NCI-H2107 treated with DMSO at 0.1 percent for 48 hours (cell line): ENCODE measurements around the gene ALDH1L1.
A peak's percentile ranks its signal among the peaks of the same experiment; 100 is the strongest.
"Not testable (repeated sequence)": the region's sequence is repeated elsewhere in the genome, so short reads cannot be mapped to it uniquely, and the experiment has no call there.

Experiments
- DNase-seq: peaks from one replicate; lab custom pipeline; 2025; ENCODE audit not compliant: unreplicated experiment; lab: John Stamatoyannopoulos, UW

The ALDH1L1 gene

DNA sequence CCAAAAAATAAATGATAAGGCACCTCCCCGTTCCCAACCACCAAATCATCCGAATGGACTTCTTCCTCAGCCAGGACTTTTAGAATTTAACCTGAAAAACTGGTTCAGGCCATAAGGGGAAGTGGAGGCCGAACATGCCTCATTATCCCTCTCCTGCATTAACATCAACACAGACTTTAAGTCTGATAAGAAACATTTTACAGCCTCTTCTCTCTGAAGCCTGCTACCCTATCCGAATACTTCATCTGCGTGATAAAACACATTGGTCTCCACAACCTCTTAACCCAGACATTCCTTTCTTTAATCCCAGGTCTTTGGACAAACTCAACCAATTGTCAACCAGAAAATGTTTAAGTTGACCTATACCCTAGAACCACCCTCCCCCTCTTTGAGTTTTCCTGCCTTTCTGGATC is 95.6 kb downstream of the ALDH1L1 start:
- no peak for DNase-seq

DNA sequence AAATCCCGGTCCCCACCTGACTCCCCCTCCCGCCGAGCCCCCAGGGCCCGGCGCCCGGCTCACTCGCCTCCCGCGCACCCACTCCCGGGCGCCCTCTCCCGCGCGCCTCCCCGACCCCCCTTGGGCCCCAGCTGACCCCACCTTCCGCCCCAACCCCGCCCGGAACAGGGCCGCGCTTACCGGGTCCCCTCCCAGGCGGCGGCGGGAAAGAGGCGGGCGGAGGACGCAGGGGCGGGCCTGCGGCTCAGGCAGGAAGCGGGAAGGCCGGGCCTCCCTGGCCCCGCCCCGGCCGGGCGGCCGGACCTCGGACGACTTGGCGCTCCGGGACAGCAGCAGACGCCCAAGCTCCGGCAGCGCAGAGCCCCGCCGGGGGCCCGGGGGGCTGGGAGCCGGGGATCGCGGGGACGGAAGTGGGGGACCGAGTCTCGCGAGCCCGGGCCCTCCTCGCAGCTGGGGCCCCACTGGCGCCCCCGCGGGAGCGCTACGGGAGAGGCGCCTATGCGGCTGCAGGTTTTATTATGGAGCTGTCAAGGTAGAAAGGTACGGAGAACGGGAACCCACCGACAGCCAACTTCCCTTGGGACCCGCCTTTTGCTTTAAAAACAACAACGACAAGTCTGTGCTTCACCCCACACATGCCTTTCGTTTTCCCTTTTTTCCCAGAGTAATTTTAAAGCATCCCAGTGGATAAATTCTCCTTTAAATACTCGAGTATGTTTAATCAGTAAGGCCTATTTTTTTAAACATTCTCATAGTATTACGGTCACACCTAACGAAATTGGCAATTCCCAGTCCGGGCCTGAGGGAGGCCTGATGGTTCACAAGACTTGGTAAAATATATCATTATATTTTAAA is 96.2 kb downstream of the ALDH1L1 start, which contains the start of gene SLC41A3:
Gene SLC41A3, minus strand, starts transcription at position 212 of the 855 bp plus-strand sequence. CDS start 15,905 bp downstream, outside the sequence.
- DNase-seq = peak; percentile 67

DNA sequence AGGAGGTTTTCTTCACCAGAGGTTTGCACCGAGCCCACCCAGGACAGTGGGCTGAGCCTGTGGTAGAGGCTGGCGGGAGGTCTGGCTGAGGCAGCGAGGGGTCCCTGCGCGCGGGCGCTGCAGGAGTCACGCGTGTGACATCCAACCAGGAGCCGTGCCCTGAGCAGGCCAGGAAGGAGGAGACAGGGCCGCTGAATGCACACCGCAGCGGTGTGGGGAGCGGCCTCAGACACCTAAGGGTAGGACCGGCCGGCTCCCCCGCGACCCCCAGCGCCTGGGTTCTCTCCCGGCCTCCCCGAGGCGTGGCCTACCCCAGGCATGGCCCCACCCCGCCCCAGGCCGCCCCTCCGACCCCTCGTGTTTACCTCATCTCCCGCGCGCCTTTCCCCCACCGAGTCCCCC is 96.9 kb downstream of the ALDH1L1 start:
- DNase-seq = no peak

DNA sequence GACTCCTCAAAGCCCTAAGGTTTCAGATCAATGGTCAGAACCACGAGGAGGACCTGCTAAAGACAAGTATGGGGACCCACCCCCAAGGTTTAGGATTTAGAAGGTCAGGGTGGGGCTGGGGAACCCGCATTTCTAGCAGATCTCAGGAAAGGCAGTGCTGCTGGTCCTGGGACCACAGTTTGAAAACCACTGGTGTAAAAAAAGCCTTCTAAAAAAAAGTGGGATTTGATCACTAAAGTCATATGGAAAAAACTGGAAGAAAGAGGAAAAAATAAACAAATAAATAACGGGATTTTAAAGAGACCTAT is 97.3 kb downstream of the ALDH1L1 start:
- DNase-seq = no peak

DNA sequence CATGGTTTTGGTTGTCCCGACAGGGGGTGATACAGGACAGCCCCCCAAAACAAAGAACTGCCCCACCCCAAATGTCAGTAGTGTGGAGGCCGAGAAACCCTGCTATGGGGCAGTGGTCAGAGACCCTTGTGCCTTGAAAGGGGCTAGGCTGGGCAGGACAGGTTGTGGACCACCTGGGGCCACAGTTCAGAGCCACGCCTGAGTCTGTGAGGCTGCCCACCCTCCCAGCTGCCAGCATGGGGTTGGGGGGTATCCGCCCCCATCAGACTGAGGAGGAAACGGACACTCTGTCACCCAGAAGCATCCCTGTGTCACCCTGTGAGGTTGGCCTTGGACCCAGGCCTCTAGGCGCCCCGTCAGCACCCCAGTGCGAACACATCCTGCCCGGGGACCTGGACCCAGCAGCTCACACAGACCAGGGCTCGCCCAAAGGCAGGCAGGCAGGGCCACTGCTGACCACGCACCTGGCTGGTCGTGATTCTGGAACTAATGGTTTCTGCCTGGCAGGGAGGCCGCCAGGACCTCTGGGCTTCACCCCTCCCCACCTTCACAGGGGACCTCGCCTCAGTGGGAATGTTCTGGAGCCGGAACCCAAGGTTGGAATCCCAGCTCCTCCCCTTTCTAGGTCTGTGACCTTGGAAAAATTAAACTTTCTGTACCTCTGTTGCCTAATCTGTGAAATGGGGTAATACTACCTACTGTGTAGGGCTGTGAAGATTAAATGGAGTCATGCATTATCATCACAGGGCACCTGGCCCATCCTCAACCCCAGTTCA is 97.8 kb downstream of the ALDH1L1 start:
- DNase-seq = no peak

DNA sequence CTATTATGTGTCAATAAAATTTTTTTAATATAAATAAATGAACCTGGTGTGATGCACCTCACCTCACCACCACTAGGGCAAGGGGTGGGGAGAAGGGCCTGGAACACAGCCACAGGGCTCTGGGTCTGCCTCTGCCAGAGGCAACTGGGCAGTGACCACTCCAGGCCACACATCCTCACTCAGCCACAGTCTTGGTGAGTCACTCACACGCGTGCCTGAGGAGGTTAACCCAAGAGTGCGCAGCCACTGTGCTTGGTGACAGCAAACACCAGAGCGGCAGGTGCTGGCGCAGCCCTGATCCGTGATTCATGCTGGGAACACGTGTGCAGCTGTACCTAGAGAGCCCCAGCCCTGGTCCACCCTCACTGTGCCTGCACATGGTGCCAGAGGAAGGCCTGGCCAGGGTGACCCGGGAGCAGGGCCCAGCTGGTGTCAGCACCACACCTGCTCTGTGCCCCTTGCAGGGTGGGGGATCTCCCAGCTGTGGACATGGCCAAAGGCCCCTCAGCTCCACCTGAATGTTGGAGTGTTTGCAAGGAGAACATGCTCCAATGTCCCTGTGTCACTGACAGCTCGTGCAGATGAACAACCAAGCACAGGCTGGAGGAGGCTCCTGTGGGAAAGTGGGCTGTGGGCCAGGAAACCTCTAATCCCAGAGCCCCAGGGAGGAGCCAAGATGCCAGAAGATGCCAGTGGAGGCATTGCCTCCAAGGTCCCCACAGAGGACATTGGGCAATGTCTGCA is 98.6 kb downstream of the ALDH1L1 start:
- no peak for DNase-seq

DNA sequence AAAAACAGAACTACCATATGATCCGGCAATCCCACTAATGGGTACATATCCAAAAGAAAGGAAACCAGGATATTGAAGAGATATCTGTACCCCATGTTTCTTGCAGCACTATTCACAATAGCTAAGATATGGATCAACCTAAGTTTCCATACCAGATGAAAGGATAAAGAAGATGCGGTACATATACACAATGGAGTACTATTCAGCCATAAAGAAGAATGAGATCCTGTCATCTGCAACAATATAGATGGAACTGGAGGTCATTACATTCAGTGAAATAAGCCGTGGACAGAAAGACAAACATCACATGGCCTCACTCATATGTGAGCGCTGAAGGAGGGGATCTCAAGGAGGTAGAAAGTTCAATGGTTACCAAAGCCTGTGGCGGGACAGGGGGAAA is 99.4 kb downstream of the ALDH1L1 start:
- no peak for DNase-seq

DNA sequence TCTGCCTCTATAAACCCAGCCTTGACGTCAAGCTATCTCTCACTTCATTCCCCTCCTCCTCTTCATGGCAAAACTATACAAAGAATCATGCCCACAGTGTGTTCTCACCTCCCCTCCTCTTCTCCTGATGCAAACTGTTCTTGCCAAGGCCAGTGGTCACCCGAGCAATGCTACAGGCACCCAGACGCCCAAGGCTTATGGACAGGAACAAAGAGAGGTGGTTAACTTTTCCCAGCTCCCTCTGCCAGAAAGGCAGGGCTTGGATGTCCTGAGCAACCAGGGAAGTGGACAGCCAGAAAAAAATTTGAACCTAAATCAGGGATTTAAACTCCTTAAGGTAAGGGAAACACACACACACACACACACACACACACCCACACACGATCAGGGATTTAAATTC is 101.5 kb downstream of the ALDH1L1 start:
- no peak for DNase-seq

DNA sequence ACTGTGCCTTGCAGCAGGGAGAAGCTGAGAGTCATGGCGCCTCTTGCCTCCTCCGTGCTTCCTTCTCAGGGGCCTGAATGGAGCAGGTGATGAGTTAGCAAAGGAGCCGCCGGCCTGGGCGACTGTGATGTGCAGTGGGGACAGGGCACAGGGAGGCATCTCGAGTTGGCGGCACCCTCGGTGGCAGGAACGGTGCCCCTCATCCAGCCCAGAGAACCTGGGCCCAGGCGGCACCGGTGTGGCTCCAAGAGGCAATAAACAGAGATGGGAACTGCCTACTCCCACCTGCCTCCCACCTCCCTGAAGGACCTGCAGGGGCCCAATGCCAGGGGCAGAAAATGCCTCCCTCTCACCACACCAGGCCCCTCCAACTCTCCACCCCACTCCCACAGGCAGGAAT is 102.6 kb downstream of the ALDH1L1 start:
- DNase-seq = no peak

DNA sequence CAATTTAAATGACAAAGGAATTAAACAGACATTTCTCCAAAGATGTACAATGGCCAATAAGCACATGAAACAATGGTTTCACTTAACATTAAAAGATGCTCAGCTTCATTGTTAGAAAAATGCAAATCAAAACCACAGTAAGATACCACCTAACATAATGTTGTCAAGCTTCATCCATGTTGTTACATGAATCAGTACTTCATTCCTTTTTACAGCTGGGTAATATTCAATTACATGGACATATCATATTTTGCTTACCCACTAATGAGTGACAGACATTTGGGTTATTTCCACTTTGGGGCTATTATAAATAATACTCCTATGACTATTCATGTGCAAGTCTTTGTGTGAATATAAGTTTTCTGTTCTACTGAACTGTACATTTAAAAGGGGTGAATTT is 104.2 kb downstream of the ALDH1L1 start:
- no peak for DNase-seq

DNA sequence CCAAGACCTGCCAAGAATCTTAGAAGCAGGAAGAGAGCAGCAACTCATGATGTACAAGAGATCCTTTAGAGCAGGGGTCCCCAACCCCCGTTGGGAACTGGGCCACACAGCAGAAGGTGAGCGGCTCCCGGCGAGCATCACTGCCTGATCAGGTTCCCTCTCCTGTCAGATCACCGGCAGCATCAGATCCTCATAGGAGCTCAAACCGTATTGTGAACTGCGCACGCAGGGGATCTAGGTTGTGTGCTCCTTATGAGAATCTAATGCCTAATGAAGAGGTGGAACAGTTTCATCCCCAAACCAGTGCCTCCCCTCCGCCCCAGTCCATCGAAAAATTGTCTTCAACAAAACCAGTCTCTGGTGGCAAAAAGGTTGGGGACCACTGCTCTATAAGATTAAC is 110.2 kb downstream of the ALDH1L1 start:
- DNase-seq = no peak

DNA sequence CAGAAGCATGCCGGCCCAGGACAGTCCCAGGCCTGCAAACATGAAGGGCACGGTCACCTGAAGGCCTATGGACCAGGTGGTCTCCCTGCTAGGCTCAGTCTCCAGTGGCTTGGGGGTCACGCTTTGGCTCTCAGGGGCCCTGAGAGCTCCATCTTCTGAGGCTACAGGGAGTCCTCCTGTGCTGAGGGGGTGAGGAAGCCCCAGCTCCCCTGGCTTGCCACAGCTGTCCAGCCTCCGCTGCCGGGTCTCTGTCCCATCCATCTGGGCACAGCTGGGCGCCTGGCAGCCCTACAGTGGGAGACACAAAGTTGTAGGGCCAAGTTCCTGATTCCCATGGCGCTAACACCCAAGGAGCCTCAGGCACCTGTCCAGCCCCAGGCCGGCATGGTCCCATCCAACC is 112.4 kb downstream of the ALDH1L1 start:
- DNase-seq = no peak

DNA sequence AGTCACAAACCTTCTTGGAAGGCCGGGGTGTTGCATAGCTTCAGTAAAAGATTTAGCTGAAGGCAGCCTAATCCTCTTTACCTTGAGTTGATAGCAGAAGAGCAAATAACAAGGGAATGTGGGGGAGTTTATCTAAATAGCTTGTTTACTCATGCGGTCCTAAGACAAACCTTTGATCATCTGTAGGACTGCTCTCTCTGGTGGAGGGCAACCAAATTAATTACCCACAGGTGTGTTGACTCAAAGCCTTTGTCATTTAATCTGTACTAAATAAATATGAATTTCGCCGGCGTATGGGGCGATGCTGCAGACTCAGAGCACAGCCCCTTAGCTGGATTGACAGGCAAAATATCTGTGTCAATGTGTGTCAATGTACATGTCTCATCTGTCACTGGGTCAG is 113.7 kb downstream of the ALDH1L1 start:
- not testable (repeated sequence) for DNase-seq

DNA sequence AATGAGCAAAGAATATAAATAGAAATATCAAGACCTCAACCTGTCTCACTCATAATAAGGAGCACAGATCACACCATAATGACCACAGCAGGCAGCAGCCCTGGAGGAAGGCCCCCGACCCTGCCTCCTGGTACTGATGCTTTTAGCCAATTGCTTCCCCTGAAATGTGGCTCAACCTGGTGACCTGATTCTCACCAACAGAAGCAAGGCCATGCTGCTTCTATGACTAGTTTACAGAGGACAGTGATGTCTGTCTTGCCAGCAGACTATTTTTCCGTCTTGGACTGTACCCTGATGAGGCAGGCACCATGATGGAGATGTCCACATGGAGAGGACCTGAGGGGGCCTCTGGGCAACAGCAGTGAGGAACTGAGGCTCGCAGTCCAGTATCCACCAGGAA is 114.5 kb downstream of the ALDH1L1 start:
- DNase-seq = no peak

DNA sequence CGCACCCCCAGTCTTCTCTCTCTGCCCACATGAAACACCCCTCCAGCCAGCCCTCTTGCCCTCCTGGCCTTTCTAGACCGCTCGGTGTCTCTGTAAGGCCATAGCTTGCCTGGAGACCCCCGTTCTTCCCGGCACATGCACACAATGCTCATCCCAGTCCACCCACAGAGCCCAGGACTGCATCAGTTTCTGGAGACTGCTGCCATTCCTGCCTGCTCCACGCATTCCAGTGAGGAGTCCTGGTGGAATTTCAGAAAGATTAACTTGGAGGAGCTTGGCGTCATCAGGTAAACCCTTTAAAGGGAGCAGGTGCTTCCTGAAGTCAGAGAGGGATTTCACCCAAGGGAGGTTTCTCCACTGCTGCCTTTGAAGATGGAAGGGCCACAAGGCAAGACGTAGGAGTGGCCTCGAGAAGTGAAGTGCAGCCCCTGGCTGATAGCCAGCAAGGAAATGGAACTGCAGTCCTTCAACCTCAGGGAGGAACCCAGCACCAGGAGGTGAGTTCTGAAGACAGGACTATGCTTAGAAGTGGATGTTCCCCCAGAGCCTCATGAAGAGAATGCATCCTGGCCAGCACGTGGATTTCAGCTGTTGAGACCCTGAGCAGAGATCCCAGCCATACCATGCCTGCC is 115.6 kb downstream of the ALDH1L1 start:
- no peak for DNase-seq

DNA sequence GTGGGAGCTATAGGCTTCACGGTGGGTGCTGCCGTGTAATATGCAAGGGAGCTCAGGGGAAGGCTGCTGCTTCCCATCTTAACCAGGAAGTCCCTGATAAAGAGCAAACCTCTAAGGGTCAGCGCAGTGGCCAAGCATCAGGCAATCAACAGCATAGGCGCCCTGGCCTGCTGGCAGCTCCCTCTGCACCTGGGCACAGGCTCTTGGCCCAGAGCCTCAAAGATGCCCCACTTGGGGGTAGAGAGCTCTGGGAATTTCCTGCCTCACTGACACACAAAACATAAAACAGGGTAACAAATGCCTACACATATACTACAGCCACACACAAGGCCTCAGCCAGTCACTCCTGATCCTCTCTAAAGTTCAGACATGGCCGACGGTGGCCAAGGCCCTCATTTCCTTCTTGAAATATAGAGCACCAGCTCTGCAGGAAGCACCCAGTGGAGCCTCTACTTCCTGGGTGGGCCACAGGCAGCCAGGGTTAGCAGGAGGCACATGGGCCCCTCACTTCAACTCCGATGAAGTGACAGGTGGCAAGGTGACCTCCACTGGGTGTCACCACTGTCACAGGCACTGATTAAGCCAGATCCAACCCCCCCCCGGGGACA is 116.9 kb downstream of the ALDH1L1 start:
- no peak for DNase-seq

DNA sequence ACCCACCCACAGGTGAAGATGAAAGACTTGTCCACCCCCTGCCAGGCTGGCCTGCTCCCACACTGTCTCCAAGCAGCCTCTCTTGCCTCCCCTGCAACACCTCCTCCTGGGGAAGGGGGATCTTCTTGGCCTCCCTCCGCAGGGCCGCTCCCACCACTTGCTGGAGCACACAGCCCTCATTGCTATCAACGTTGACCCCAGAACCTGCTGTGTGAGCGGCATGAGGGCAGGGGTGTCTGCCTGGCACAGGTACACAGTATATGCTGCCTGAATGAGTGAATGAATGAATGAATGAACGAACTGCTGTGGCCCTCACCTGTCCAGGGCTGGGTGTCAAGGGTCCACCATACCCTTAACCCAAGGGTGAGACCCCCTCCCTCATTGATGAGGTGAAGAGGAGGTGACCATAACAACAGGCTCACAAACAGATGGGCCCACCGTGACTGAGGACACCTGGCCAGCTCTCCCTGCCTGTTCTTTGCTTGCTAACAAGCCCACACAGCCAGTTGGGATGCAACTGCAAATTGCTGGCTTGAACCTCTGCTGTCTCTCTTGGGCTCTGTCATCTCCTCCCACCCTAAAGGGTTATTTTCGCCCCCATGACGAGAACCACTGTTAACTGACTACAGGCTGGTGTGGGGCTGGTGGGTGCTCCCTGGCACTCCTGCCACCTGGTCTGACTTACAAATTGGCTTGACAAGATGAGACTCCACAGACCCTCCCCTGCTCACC is 118.9 kb downstream of the ALDH1L1 start:
- DNase-seq = no peak

DNA sequence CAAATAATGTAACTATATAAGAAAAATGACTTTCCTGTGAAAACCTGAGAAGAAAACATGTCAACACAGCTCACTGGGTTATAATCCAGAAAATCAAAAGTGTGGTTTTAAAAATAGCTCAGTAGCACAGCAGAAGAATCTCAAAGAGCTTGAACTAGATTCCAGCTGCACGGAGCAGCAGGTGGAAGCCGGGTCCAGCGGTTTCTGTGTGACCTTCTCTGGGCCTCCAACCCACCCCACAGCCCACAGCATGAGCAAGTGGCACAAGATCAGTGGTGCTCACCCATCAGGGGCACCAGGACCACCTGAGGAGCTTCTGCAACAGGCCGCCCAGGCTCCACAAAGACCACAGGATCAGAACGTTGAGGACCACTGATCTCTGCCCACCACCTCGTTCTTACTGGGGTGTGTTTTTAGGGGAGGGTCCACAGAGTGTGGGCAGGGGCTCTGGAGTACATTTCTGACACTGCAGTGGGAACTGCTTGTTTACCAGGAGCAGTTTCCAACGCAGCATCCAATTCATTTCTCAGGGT is 119.7 kb downstream of the ALDH1L1 start:
- no peak for DNase-seq

DNA sequence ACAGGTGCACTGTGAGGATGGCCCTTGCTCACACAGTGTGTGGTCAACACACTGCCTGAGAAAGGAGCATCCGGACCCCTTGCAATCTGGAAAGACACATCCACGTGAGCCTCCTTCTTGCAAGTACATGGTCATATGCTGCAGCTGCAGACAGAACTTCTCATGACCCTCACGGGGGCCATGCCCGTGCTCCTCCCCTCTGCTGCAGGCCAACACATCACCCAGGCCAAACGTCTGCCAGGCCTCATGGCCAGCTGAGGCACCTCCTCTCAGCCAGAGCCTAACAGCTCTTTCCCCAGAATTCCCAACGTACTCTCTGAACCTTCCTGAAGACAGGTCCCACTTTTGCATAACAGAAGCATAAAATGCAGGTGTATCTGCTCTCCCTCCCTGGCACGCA is 121.7 kb downstream of the ALDH1L1 start:
- DNase-seq = no peak

DNA sequence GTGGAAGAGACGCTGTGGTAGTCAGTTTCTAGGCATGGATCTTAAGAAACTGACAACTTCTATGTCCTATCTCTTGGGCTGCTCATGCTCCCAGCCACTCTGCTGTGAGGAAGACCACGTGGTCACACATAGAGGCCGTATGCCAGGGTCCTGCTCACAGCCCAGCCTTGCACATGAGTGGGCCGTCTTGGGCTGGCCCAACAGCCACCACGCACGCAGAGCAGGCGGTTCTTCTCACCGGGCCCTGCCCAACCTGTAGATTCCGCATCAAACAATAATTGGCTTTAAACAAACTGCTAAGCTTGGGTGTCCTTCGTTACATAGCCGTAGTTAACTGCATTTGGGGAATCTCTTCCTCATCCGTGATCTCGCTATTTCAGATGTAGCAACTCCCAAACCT is 122.5 kb downstream of the ALDH1L1 start:
- DNase-seq = no peak
